Mucosa of descending colon (tissue), 3 donors: ENCODE measurements around the gene RXRA. TPM values are rescaled to one million over a fixed set of nuclear protein-coding genes. Genes with fewer than 3 reads are reported as not detected.

Experiments
- ATAC-seq: fragments of 200-7000 bp; cut with Tn5 transposase; one replicate; pipeline ENCODE4 v1.9.1; 2020; ENCODE audit warnings: mild to moderate bottlenecking, moderate library complexity
- DNase-seq, 3 donors: peaks; one replicate each; pipeline ENCODE4 v3.0.0-alpha.2; 2020
- H3K36me3 ChIP-seq: fragments of 200-600 bp; one replicate; pipeline ENCODE4 v1.8.0; 2021; ENCODE audit warnings: low read depth, mild to moderate bottlenecking
- H3K4me1 ChIP-seq: fragments of 200-600 bp; one replicate; pipeline ENCODE4 v1.8.0; 2021; ENCODE audit warnings: low read depth, mild to moderate bottlenecking
- H3K4me3 ChIP-seq: fragments of 200-600 bp; one replicate; pipeline ENCODE4 v1.8.0; 2021; ENCODE audit warnings: mild to moderate bottlenecking
- H3K9me3 ChIP-seq: fragments of 200-600 bp; one replicate; pipeline ENCODE4 v1.8.0; 2021; ENCODE audit warnings: mild to moderate bottlenecking
- CTCF ChIP-seq: fragments of 200-600 bp; IDR thresholded peaks from one replicate; pipeline ENCODE4 v1.8.0; 2022; ENCODE audit warnings: antibody characterized with exemption, mild to moderate bottlenecking
- intact Hi-C, 2 donors: fragments of 100-400 bp; cut with DNase I in 1 of 2; cut with micrococcal nuclease in 1 of 2; formaldehyde crosslinking; loops; one replicate each; pipeline versions ENCODE4 v1.11.0 to v1.11.1; 2022; cut with DNase I, micrococcal nuclease
- total RNA-seq, 3 donors: library from RNA; stranded (reverse); fragmentation: NEBNext Ultra II Directional in 2 of 3; extraction: Animal tissue kit (Norgen Biotek cat#: 25700) in 2 of 3; gene quantifications; one replicate each; pipeline versions ENCODE4 v1.2.1 to v1.2.4, GENCODE V29; 2021 to 2023
- donor health status: DM: no; HTN: no; CAD: no; lungs with moderate emphysema.
- donor health status: DM: no; HTN: no; CAD: no.
- donor health status: DM: no; HTN: yes; CAD: no.

RXRA gene
- total RNA-seq, 3 donors from 2014 or later, result 75.2 to 101 (median 85.3) TPM

- no peaks in the 10 kb centered on the region for H3K9me3 ChIP-seq
- H3K36me3 ChIP-seq, result no peaks in the 10 kb centered on the region
- intact Hi-C loops, result no loop called here
- TF ChIP-seq CTCF, result no peak
- H3K4me3 ChIP-seq, result no peak overlapping the region
- DNase-seq (no peak), ATAC-seq (peak; percentile 48)
- peaks cover 63% of the 10 kb centered on the region for H3K4me1 ChIP-seq
Observed at GRCh38 chr9:134373269-134373668, 47.0 kb downstream of the RXRA start.

GRCh38 chr9:134373953-134374300 lies 47.7 kb downstream of the RXRA start:
- intact Hi-C loops, result no loop called here
- no peak overlapping the region for H3K4me3 ChIP-seq
- DNase-seq, result no peak
- no peaks in the 10 kb centered on the region for H3K9me3 ChIP-seq
- H3K36me3 ChIP-seq, result no peaks in the 10 kb centered on the region
- peaks cover 69% of the 10 kb centered on the region for H3K4me1 ChIP-seq
- ATAC-seq, result no peak
- no peak for TF ChIP-seq CTCF

GRCh38 chr9:134374301-134375010 lies 48.2 kb downstream of the RXRA start:
- intact Hi-C loops, result no loop called here
- no peak for DNase-seq
- H3K4me3 ChIP-seq, result no peak overlapping the region
- no peaks in the 10 kb centered on the region for H3K36me3 ChIP-seq
- TF ChIP-seq CTCF, result no peak
- H3K9me3 ChIP-seq, result no peaks in the 10 kb centered on the region
- ATAC-seq, result no peak
- H3K4me1 ChIP-seq, result peaks cover 74% of the 10 kb centered on the region

- no peak for TF ChIP-seq CTCF
- ATAC-seq, result no peak
- no peak overlapping the region for H3K4me3 ChIP-seq
Observed at GRCh38 chr9:134375011-134375390, 48.7 kb downstream of the RXRA start.

GRCh38 chr9:134375430-134376385 lies 49.5 kb downstream of the RXRA start:
- H3K9me3 ChIP-seq, result no peaks in the 10 kb centered on the region
- H3K4me1 ChIP-seq, result peaks cover 79% of the 10 kb centered on the region
- intact Hi-C loops, result no loop called here
- ATAC-seq, result no peak
- DNase-seq, result no peak
- TF ChIP-seq CTCF, result no peak
- no peak overlapping the region for H3K4me3 ChIP-seq
- H3K36me3 ChIP-seq, result no peaks in the 10 kb centered on the region

More at GRCh38 chr9:134375011-134375390, 48.7 kb downstream of the RXRA start:
- H3K4me1 ChIP-seq, result peaks cover 78% of the 10 kb centered on the region
- DNase-seq, result no peak
- no peaks in the 10 kb centered on the region for H3K36me3 ChIP-seq
- intact Hi-C loops, result no loop called here
- H3K9me3 ChIP-seq, result no peaks in the 10 kb centered on the region
